Measurements from ENCODE around the gene ST6GAL1.
A peak's percentile ranks its signal among the peaks of the same experiment; 100 is the strongest.
"Not testable (repeated sequence)": the region's sequence is repeated elsewhere in the genome, so short reads cannot be mapped to it uniquely, and the experiment has no call there.

The ST6GAL1 gene

GRCh38 chr3:187025254-187025655 lies 94.9 kb downstream of the ST6GAL1 start:
- no peak for DNase-seq

GRCh38 chr3:187025656-187026316 lies 95.5 kb downstream of the ST6GAL1 start:
- DNase-seq, result no peak

GRCh38 chr3:187026317-187026670 lies 96.0 kb downstream of the ST6GAL1 start:
- no peak for DNase-seq

GRCh38 chr3:187027531-187028278 lies 97.4 kb downstream of the ST6GAL1 start:
- peak; percentile 57 for DNase-seq

- DNase-seq, result no peak
Measured at GRCh38 chr3:187031934-187032333, 101.6 kb downstream of the ST6GAL1 start.

GRCh38 chr3:187036394-187036793 lies 106.1 kb downstream of the ST6GAL1 start:
- DNase-seq, result no peak

GRCh38 chr3:187039100-187039722 lies 108.9 kb downstream of the ST6GAL1 start:
- no peak for DNase-seq

GRCh38 chr3:187039723-187040414 lies 109.5 kb downstream of the ST6GAL1 start:
- no peak for DNase-seq

- no peak for DNase-seq
Measured at GRCh38 chr3:187040516-187041361, 110.4 kb downstream of the ST6GAL1 start.

- DNase-seq, result peak; percentile 47
Measured at GRCh38 chr3:187041362-187042307, 111.3 kb downstream of the ST6GAL1 start.

GRCh38 chr3:187042346-187042745 lies 112.0 kb downstream of the ST6GAL1 start:
- no peak for DNase-seq

- no peak for DNase-seq
Measured at GRCh38 chr3:187042874-187043458, 112.6 kb downstream of the ST6GAL1 start.

- peak; percentile 50 for DNase-seq
Measured at GRCh38 chr3:187044206-187044605, 113.9 kb downstream of the ST6GAL1 start.

- no peak for DNase-seq
Measured at GRCh38 chr3:187044867-187045552, 114.7 kb downstream of the ST6GAL1 start.

- no peak for DNase-seq
Measured at GRCh38 chr3:187046033-187046432, 115.7 kb downstream of the ST6GAL1 start.

GRCh38 chr3:187049462-187050101 lies 119.3 kb downstream of the ST6GAL1 start:
- no peak for DNase-seq

- DNase-seq, result no peak
Measured at GRCh38 chr3:187051066-187051465, 120.7 kb downstream of the ST6GAL1 start.

GRCh38 chr3:187051724-187052366 lies 121.5 kb downstream of the ST6GAL1 start:
- DNase-seq, result peak; percentile 53

- not testable (repeated sequence) for DNase-seq
Measured at GRCh38 chr3:187052427-187052826, 122.1 kb downstream of the ST6GAL1 start.

Data from inflammatory macrophage treated with lipopolysaccharide for 4 hours (primary cell).